D721Med (cell line): ENCODE measurements around the gene NANOS2.

Experiments
- DNase-seq: peaks from one replicate; pipeline ENCODE4 v3.0.0; 2011; ENCODE audit warnings: low spot score; ENCODE audit not compliant: insufficient read length
- FAIRE-seq: peaks from 2 replicates; lab custom pipeline; 2011; peaks lifted over from hg19 to GRCh38; lab: Jason Lieb, UNC
- TF ChIP-seq, protein P1 (sequence below): IDR thresholded peaks from 2 replicates; pipeline ENCODE4 v1.5.1; 2012; ENCODE audit warnings: mild to moderate bottlenecking, control low read depth; ENCODE audit not compliant: insufficient read depth; ENCODE audit errors: missing control alignments

The NANOS2 gene

DNA sequence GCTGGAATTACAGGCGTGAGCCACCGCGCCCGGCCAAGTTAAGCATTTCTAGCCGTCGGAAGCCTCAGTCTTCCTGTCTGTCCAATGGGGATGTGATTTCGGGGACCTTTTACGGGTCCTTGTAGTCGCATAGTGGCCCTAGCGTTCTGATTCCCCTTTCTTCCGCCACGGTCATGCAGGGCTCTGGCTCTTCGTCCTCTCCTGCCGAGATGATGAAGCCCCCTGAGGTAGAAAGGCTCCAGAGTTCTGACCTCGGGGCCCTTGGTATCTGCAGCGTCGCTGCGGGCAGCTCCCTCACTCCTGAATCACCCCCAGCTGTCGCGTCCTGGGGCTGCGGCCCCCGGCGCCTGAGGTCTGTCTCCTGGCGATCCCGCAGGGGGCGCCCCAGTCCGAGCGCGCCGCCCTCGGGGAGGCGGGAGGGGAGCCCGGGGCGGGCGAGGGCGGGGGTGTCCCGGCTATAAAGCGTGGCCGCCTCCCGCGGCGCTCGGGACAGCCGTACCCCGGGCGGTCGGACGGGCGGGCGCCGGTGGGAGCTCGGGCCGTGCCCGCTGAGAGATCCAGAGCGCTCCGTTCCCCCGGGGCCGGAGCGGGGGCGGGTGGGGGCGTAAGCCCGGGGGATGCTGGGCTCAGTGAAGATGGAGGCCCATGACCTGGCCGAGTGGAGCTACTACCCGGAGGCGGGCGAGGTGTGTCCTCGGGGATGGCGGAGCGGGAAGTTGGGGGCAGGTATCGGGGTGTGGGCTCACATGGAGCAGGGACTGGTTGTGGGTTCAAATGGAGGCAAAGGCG is 50.5 kb downstream of the NANOS2 start, which contains the start of gene FOXA3:
Gene FOXA3 (plus strand): TSS at position 487 of the 789 bp plus-strand sequence. CDS start 131 bp downstream, at position 618.
- DNase-seq (peak; percentile 85), FAIRE-seq (no peak)
- TF ChIP-seq, protein P1, sequence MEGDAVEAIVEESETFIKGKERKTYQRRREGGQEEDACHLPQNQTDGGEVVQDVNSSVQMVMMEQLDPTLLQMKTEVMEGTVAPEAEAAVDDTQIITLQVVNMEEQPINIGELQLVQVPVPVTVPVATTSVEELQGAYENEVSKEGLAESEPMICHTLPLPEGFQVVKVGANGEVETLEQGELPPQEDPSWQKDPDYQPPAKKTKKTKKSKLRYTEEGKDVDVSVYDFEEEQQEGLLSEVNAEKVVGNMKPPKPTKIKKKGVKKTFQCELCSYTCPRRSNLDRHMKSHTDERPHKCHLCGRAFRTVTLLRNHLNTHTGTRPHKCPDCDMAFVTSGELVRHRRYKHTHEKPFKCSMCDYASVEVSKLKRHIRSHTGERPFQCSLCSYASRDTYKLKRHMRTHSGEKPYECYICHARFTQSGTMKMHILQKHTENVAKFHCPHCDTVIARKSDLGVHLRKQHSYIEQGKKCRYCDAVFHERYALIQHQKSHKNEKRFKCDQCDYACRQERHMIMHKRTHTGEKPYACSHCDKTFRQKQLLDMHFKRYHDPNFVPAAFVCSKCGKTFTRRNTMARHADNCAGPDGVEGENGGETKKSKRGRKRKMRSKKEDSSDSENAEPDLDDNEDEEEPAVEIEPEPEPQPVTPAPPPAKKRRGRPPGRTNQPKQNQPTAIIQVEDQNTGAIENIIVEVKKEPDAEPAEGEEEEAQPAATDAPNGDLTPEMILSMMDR = peak; percentile 38

DNA sequence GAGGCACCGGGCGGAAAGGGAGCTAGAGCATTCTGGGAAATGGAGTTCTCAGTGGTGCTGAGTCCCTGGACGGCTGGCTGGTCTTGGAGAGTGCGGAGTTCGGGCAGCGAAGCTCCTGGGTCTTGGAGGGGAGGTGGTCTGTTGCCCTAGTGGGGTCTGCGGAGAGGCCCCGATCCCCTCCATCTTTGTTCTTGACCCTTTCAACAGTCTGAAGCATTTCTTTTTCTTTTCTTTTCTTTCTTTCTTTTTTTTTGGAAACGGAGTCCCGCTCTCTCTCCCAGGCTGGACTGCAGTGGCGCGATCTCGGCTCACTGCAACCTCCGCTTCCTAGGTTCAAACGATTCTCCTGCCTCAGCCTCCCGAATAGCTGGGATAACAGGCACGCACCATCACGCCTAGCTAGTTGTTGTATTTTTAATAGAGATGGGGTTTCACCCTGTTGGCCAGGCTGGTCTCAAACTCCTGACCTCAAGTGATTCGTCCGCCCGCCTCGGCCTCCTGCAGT is 51.2 kb downstream of the NANOS2 start:
- no peak for FAIRE-seq
- DNase-seq = no peak
- TF ChIP-seq, protein P1 = no peak
